CD4-positive, alpha-beta T cell (primary cell): ENCODE results near the gene STPG2. TPM values are rescaled to one million over a fixed set of nuclear protein-coding genes. Genes with fewer than 3 reads are reported as not detected.

Experiments used
- ATAC-seq: fragments of 200-7000 bp; cut with Tn5 transposase; one replicate; pipeline ENCODE4 v1.10.0; 2022; ENCODE audit warnings: mild to moderate bottlenecking; ENCODE audit not compliant: poor library complexity
- CTCF ChIA-PET: fragments of 350-600 bp; sonication (Branson Sonifier 250); formaldehyde crosslinking; loops from one replicate; lab custom pipeline; 2021; ENCODE audit warnings: antibody characterized with exemption, inconsistent platforms; lab: Charles Lee
- POLR2A ChIA-PET: fragments of 350-600 bp; sonication (Branson Sonifier 250); formaldehyde crosslinking; loops from one replicate; lab custom pipeline; 2021; ENCODE audit warnings: antibody characterized with exemption, inconsistent platforms; lab: Charles Lee
- DNase-seq, 14 experiments: peaks; one replicate each; pipeline ENCODE4 v3.0.0-alpha.2; 2013 to 2020; ENCODE audit warnings: mixed read lengths in 2 of 14
- H3K27ac ChIP-seq, 2 donors: one replicate each; pipeline versions ENCODE4 v1.5.1 to v1.7.0; 2013; ENCODE audit warnings: low read length in 2 of 2, low read depth in 1 of 2, mild to moderate bottlenecking in 1 of 2
- H3K27me3 ChIP-seq, 2 experiments: 1 replicate in 1 of 2; 2 replicates in 1 of 2; pipeline versions ENCODE4 v1.6.1 to v1.7.0; 2013; ENCODE audit warnings: low read length in 2 of 2, control low read depth in 1 of 2, mild to moderate bottlenecking in 1 of 2, moderate library complexity in 1 of 2; ENCODE audit not compliant: insufficient read depth in 2 of 2, control insufficient read depth in 1 of 2
- H3K36me3 ChIP-seq: one replicate; pipeline ENCODE4 v1.6.1; 2013; ENCODE audit warnings: low read length, control low read depth; ENCODE audit not compliant: insufficient read depth
- H3K4me1 ChIP-seq: one replicate; pipeline ENCODE4 v1.6.1; 2013; ENCODE audit warnings: low read length, control low read depth; ENCODE audit not compliant: insufficient read depth
- H3K4me3 ChIP-seq: one replicate; pipeline ENCODE4 v1.5.1; 2013; ENCODE audit warnings: mild to moderate bottlenecking, low read length, moderate library complexity
- H3K9me3 ChIP-seq, 2 experiments: 1 replicate in 1 of 2; 2 replicates in 1 of 2; pipeline versions ENCODE4 v1.6.1 to v1.7.0; 2013; ENCODE audit warnings: low read length in 2 of 2, mild to moderate bottlenecking in 2 of 2, control low read depth in 1 of 2, moderate library complexity in 1 of 2; ENCODE audit not compliant: control insufficient read depth in 1 of 2, insufficient read depth in 1 of 2
- H3K27ac Mint-ChIP-seq: one replicate; pipeline ENCODE4 v1.8.0; 2020; ENCODE audit warnings: mixed read lengths
- H3K27me3 Mint-ChIP-seq: one replicate; pipeline ENCODE4 v1.8.0; 2021; ENCODE audit warnings: mixed read lengths
- H3K36me3 Mint-ChIP-seq: one replicate; pipeline ENCODE4 v1.8.0; 2021; ENCODE audit warnings: low read depth, mixed read lengths
- H3K4me1 Mint-ChIP-seq: one replicate; pipeline ENCODE4 v1.8.0; 2021; ENCODE audit warnings: low read depth, mixed read lengths
- H3K4me3 Mint-ChIP-seq: one replicate; pipeline ENCODE4 v1.8.0; 2020; ENCODE audit warnings: mild to moderate bottlenecking, mixed read lengths
- H3K9me3 Mint-ChIP-seq: one replicate; pipeline ENCODE4 v1.8.0; 2020; ENCODE audit warnings: mixed read lengths
- intact Hi-C, 2 experiments: fragments of 100-400 bp; cut with DNase I in 1 of 2; cut with micrococcal nuclease in 1 of 2; formaldehyde crosslinking; loops; one replicate each; pipeline versions ENCODE4 v1.15.1 to v1.9.0; 2023 to 2025; cut with DNase I, micrococcal nuclease
- total RNA-seq, 174 experiments: library from RNA in 2 of 174; stranded (reverse) in 2 of 174; gene quantifications; one replicate each; pipeline ENCODE4 v1.2.3 and lab custom pipeline; 2021 to 2026
- TF ChIP-seq, protein P1 (sequence below): fragments of 200-600 bp; IDR thresholded peaks from one replicate; pipeline ENCODE4 v1.8.0; 2022; ENCODE audit warnings: antibody characterized with exemption, mild to moderate bottlenecking

Gene STPG2
- total RNA-seq, 2 experiments from 2014 or later: 0.22 to 0.28 TPM

DNA sequence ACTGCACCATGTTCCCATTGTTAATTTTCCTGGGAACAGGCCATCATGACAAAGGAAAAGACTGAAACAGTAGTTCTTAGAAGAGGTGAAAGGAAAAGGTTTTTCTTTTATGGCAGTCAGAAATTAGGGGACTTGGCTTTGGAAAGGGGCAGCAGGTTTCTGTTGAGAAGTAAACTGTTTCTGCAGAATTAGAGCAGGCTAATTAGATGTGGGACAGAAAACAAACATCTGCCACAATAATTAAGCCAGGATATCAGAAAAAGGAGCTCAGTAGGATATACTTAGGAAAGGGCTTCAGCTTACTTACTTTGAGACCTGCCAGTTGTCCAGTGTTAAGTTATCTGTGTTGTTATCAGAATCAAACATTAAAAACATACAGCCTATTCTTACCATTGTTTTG lies 36.7 kb upstream of the STPG2 start:
- no peaks in the 10 kb centered on the region for H3K9me3 ChIP-seq
- no peak overlapping the region for H3K27ac ChIP-seq
- no peak overlapping the region for H3K4me3 ChIP-seq
- ChIA-PET POLR2A (no interaction called here), CTCF (interaction anchor here (0.5 kb wide), 1 partner anchor 1297 kb away, joined by 3 read pairs; no protein-coding TSS in a partner anchor)
- Mint-ChIP-seq H3K36me3 (no peaks in the 10 kb centered on the region), H3K27ac (no peak overlapping the region), H3K27me3 (no peaks in the 10 kb centered on the region), H3K9me3 (no peaks in the 10 kb centered on the region), H3K4me3 (no peak overlapping the region), H3K4me1 (no peaks in the 10 kb centered on the region)
- H3K36me3 ChIP-seq: no peaks in the 10 kb centered on the region
- no peaks in the 10 kb centered on the region for H3K27me3 ChIP-seq
- intact Hi-C loops: no loop called here
- H3K4me1 ChIP-seq: no peaks in the 10 kb centered on the region
- TF ChIP-seq, protein P1, sequence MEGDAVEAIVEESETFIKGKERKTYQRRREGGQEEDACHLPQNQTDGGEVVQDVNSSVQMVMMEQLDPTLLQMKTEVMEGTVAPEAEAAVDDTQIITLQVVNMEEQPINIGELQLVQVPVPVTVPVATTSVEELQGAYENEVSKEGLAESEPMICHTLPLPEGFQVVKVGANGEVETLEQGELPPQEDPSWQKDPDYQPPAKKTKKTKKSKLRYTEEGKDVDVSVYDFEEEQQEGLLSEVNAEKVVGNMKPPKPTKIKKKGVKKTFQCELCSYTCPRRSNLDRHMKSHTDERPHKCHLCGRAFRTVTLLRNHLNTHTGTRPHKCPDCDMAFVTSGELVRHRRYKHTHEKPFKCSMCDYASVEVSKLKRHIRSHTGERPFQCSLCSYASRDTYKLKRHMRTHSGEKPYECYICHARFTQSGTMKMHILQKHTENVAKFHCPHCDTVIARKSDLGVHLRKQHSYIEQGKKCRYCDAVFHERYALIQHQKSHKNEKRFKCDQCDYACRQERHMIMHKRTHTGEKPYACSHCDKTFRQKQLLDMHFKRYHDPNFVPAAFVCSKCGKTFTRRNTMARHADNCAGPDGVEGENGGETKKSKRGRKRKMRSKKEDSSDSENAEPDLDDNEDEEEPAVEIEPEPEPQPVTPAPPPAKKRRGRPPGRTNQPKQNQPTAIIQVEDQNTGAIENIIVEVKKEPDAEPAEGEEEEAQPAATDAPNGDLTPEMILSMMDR: no peak
- DNase-seq: no peak
- no peak for ATAC-seq

- TF ChIP-seq, protein P1: no peak
- ChIA-PET CTCF (no interaction called here), POLR2A (no interaction called here)
- no peaks in the 10 kb centered on the region for H3K27me3 Mint-ChIP-seq
- no peaks in the 10 kb centered on the region for H3K9me3 ChIP-seq
- no peaks in the 10 kb centered on the region for H3K9me3 Mint-ChIP-seq
- H3K4me3 ChIP-seq: no peak overlapping the region
- no peaks in the 10 kb centered on the region for H3K27me3 ChIP-seq
- H3K36me3 Mint-ChIP-seq: no peaks in the 10 kb centered on the region
- H3K4me1 ChIP-seq: no peaks in the 10 kb centered on the region
- no peaks in the 10 kb centered on the region for H3K4me1 Mint-ChIP-seq
- ATAC-seq (no peak), DNase-seq (no peak)
- no peaks in the 10 kb centered on the region for H3K36me3 ChIP-seq
- intact Hi-C loops: no loop called here
- H3K4me3 Mint-ChIP-seq: no peak overlapping the region
- no peak overlapping the region for H3K27ac Mint-ChIP-seq
- no peak overlapping the region for H3K27ac ChIP-seq
These were observed 33.3 kb upstream of the STPG2 start for GRCh38 chr4:98176531-98176930.

DNA sequence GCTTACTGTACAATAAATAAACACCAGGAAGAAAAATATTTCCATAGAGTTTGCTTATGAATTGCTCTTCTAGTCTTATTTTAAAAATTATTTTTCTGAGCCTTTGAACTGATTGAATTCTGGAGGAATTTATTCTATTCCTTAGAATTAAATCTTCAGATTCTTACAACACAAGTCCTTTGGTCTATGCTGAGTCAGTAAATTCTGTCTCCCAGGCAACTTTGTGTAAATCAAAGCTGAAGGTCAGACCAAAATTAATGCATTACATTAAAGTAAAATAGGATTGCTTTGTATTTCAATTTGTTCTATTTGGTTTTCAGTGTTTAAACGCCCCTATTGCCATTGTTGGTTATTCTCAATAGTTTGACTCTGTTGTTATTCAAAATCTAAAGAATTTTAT lies 26.8 kb upstream of the STPG2 start:
- Histone ChIP-seq H3K4me1 (no peaks in the 10 kb centered on the region), H3K27me3 (no peaks in the 10 kb centered on the region), H3K27ac (no peak overlapping the region), H3K36me3 (no peaks in the 10 kb centered on the region), H3K9me3 (no peaks in the 10 kb centered on the region), H3K4me3 (no peak overlapping the region)
- Mint-ChIP-seq H3K36me3 (no peaks in the 10 kb centered on the region), H3K4me1 (no peaks in the 10 kb centered on the region), H3K4me3 (no peak overlapping the region), H3K27ac (no peak overlapping the region), H3K9me3 (no peaks in the 10 kb centered on the region), H3K27me3 (peaks cover 4% of the 10 kb centered on the region)
- ATAC-seq (no peak), DNase-seq (no peak)
- TF ChIP-seq, protein P1: no peak
- ChIA-PET CTCF (no interaction called here), POLR2A (no interaction called here)
- intact Hi-C loops: no loop called here
